Measurements from ENCODE around the gene BLVRB. TPM values are rescaled to one million over a fixed set of nuclear protein-coding genes. Genes with fewer than 3 reads are reported as not detected.
"Not testable (repeated sequence)": the region's sequence is repeated elsewhere in the genome, so short reads cannot be mapped to it uniquely, and the experiment has no call there.

BLVRB gene
- total RNA-seq, 3 donors from 2014 or later, result 70.9 to 87.6 (median 76.8) TPM

DNA sequence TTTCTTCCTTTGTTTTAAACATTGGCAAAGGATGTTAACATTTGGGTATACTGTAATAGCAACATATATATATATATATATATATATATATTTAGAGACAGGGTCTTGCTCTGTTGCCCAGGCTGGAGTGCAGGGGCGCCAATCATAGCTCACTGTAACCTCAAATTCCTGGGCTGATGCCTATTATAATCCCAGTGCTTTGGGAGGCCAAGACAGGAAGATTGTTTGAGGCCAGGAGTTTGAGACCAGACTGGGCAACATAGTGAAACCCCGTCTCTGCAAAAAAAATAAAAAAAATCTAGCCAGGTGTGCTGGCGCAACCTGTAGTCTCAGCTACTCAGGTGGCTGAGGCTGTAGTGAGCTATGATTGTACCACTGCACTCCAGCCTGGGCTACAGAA is 5.4 kb downstream of the BLVRB start:
- TF ChIP-seq, protein P1, sequence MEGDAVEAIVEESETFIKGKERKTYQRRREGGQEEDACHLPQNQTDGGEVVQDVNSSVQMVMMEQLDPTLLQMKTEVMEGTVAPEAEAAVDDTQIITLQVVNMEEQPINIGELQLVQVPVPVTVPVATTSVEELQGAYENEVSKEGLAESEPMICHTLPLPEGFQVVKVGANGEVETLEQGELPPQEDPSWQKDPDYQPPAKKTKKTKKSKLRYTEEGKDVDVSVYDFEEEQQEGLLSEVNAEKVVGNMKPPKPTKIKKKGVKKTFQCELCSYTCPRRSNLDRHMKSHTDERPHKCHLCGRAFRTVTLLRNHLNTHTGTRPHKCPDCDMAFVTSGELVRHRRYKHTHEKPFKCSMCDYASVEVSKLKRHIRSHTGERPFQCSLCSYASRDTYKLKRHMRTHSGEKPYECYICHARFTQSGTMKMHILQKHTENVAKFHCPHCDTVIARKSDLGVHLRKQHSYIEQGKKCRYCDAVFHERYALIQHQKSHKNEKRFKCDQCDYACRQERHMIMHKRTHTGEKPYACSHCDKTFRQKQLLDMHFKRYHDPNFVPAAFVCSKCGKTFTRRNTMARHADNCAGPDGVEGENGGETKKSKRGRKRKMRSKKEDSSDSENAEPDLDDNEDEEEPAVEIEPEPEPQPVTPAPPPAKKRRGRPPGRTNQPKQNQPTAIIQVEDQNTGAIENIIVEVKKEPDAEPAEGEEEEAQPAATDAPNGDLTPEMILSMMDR (IDR thresholded peaks at IDR 0.05), result no peak
- peaks cover 10% of the 10 kb centered on the region for H3K4me1 ChIP-seq (ENCODE audit: low read depth)
- H3K4me3 ChIP-seq, result no peak overlapping the region
- no peaks in the 10 kb centered on the region for H3K36me3 ChIP-seq (ENCODE audit: low read depth)
- no peak for DNase-seq
- no peak for ATAC-seq
- no peaks in the 10 kb centered on the region for H3K9me3 ChIP-seq
- intact Hi-C loops (cut with DNase I, micrococcal nuclease), result no loop called here

DNA sequence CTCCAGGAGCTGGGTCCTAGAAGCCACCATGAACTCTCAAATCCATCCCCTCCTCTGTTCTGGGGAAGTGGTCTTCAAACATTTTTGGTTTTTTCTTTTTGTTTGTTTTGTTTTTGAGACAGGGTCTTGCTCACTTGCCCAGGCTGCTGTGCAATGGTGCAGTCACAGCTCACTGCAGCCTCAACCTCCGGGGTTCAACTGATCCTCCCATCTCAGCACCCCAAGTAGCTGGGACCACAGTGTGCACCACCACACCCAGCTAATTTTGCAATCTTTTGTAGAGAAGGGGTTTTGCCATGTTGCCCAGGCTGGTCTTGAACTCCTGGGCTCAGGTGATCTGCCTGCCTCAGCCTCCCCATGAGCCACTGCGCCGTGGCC is 7.0 kb downstream of the BLVRB start:
- intact Hi-C loops (cut with DNase I, micrococcal nuclease), result no loop called here
- TF ChIP-seq, protein P1 (IDR thresholded peaks at IDR 0.05), result no peak

DNA sequence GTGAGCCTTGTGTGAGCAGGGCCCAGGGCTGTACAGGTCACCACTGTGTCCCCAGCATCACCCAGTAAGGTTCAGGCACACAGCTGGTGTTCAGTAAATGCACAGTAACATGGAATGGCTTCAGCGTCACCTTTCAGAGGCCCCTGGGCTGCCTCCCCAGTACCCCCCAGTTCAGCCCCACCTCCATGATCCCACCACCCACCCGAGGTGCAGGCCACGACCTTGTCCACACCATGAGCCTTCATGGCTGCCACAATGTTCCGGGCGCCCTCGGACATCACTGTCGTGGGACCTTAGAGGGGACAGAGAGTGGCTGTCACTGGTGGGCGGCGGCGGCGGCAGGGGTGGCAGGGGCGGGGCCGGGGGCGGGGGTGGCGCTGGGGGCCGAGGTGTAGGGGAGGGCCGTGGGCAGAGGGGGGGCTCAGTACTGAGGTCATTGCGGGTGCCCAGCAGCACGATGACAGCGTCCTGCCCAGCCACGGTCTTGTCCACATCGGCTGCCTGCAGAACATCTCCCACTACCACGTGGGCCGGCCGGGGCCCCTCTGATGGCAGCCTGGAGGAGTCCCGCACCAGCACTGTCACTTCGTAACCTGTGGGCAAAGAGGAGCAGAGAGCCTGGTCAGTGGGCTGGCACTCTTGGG is 7.5 kb downstream of the BLVRB start:
- H3K36me3 ChIP-seq (ENCODE audit: low read depth), result no peaks in the 10 kb centered on the region
- peaks cover 3% of the 10 kb centered on the region for H3K4me1 ChIP-seq (ENCODE audit: low read depth)
- DNase-seq (no peak), ATAC-seq (no peak)
- TF ChIP-seq, protein P1 (IDR thresholded peaks at IDR 0.05), result no peak
- no peak overlapping the region for H3K4me3 ChIP-seq
- intact Hi-C loops (cut with DNase I, micrococcal nuclease), result no loop called here
- H3K9me3 ChIP-seq, result no peaks in the 10 kb centered on the region

More for the DNA sequence above, 7.0 kb downstream of the BLVRB start:
- Histone ChIP-seq H3K4me1 (ENCODE audit: low read depth) (peaks cover 3% of the 10 kb centered on the region), H3K36me3 (ENCODE audit: low read depth) (no peaks in the 10 kb centered on the region), H3K9me3 (no peaks in the 10 kb centered on the region), H3K4me3 (no peak overlapping the region)
- ATAC-seq (no peak), DNase-seq (no peak)

DNA sequence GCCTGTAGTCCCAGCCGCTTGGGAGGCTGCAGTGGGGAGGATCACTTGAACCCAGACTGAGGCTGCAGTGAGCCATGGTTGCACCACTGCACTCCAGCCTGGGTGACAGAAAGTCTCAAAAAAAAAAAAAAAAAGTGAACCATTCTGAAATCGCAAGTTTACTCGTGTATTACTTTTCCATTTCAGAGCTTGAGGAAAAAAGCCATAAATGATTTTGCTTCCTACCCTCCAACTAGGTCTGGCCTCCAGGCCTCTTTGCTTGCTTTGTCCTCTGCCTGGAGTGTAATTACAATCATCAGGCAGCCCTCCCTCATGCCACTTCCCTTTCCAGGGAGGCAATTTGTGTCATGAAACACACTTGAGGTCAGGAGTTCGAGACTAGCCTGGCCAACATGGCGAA is 8.5 kb downstream of the BLVRB start:
- TF ChIP-seq, protein P1 (IDR thresholded peaks at IDR 0.05), result no peak
- intact Hi-C loops (cut with DNase I, micrococcal nuclease), result no loop called here
- no peak for DNase-seq
- Histone ChIP-seq H3K4me3 (no peak overlapping the region), H3K36me3 (ENCODE audit: low read depth) (no peaks in the 10 kb centered on the region), H3K4me1 (ENCODE audit: low read depth) (peaks cover 3% of the 10 kb centered on the region), H3K9me3 (no peaks in the 10 kb centered on the region)
- ATAC-seq, result no peak

DNA sequence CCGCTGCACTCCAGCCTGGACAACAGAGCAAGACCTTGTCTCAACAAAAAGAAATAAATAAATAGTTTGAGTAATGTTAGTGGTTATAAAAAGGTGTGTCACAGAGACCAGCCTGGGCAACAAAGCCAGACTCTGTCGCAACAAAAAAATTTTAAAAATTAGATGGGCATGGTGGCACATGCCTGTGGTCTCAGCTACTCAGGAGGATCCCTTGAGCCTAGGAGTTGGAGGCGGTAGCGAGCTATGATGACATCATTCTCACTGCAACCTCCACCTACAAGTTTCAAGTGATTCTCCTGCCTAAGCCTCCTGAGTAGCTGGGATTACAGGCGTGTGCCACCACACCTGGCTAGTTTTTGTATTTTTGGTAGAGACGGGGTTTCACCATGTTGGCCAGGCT is 11.6 kb downstream of the BLVRB start:
- H3K36me3 ChIP-seq (ENCODE audit: low read depth); H3K4me1 ChIP-seq (ENCODE audit: low read depth); intact Hi-C loops (cut with DNase I, micrococcal nuclease); DNase-seq; H3K4me3 ChIP-seq; ATAC-seq; H3K9me3 ChIP-seq: not testable (repeated sequence)

DNA sequence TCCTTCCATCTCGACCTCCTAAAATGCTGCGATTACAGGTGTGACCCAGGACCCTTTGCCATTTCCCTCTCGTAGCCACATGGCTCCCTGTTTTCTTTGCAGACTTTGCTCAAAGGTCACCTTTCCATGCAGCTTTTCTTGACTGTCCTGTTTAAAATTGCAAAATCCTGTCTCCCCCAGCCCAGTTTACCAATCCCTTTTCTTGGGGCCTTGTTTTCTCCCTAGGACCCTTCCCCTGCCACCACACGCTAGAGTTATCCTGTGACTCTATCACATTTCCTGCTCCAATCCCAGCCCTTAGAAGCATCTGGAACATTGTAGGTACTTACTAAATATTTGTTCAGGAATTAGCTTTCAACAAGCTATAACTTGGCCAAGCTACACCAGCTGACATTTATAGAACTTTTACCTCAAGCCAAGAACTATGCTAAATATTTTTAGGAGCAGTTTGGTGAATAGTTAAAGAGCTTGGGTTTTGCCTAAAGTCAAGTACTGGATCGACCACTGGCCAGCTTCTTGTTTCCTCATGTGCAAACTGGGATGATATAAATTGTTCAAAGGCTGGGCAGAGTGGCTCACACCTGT is 12.3 kb downstream of the BLVRB start:
- Histone ChIP-seq H3K9me3 (no peaks in the 10 kb centered on the region), H3K36me3 (ENCODE audit: low read depth) (no peaks in the 10 kb centered on the region), H3K4me1 (ENCODE audit: low read depth) (no peaks in the 10 kb centered on the region), H3K4me3 (no peak overlapping the region)
- DNase-seq (no peak), ATAC-seq (no peak)
- intact Hi-C loops (cut with DNase I, micrococcal nuclease), result no loop called here
- TF ChIP-seq, protein P1 (IDR thresholded peaks at IDR 0.05), result no peak

All from mucosa of descending colon (tissue), 3 donors.